Astrocyte of the spinal cord (primary cell): Measurements from ENCODE around the gene DARS2.
"Not testable (repeated sequence)": the region's sequence is repeated elsewhere in the genome, so short reads cannot be mapped to it uniquely, and the experiment has no call there.

ENCODE experiments used
- DNase-seq: peaks from one replicate; pipeline ENCODE4 v3.0.0; 2011; ENCODE audit warnings: low read depth, low spot score
- H3K4me3 ChIP-seq: 2 replicates; pipeline ENCODE4 v1.5.1; 2011; ENCODE audit warnings: low read depth, mild to moderate bottlenecking, low read length, moderate library complexity
- in situ Hi-C: cut with HindIII; loops from 2 replicates; pipeline ENCODE4 v1.10.0; 2017; ENCODE audit warnings: low sequenced_read_pairs
- TF ChIP-seq, protein P1 (sequence below): IDR thresholded peaks from 2 replicates; pipeline ENCODE4 v1.5.1; 2012; ENCODE audit warnings: low read depth, mild to moderate bottlenecking, low read length, inconsistent platforms

Gene DARS2

GRCh38 chr1:173871091-173871490 lies 46.6 kb downstream of the DARS2 start:
- in situ Hi-C loops: no loop called here

DNA sequence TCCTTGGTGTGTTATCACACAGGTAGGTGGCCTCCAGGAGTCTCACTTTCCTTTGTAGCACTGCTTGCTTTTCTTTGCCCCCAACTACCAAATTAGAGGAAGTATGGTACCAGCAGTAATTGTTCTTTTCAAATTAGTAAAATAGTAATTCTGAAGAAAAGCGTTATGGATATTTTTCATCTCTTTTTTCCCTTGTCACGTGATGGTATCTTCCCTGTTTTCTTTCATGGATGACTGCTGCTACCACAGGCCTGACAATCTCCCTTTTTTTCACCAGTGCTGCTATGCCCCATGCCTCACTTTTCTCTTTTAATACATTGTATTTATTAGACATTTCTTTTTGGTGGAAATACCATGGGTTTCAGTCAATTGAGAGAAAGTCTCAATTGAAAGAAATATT lies 47.0 kb downstream of the DARS2 start:
- in situ Hi-C loops: no loop called here
- no peak for DNase-seq
- no peak overlapping the region for H3K4me3 ChIP-seq
- TF ChIP-seq, protein P1, sequence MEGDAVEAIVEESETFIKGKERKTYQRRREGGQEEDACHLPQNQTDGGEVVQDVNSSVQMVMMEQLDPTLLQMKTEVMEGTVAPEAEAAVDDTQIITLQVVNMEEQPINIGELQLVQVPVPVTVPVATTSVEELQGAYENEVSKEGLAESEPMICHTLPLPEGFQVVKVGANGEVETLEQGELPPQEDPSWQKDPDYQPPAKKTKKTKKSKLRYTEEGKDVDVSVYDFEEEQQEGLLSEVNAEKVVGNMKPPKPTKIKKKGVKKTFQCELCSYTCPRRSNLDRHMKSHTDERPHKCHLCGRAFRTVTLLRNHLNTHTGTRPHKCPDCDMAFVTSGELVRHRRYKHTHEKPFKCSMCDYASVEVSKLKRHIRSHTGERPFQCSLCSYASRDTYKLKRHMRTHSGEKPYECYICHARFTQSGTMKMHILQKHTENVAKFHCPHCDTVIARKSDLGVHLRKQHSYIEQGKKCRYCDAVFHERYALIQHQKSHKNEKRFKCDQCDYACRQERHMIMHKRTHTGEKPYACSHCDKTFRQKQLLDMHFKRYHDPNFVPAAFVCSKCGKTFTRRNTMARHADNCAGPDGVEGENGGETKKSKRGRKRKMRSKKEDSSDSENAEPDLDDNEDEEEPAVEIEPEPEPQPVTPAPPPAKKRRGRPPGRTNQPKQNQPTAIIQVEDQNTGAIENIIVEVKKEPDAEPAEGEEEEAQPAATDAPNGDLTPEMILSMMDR: no peak

More at GRCh38 chr1:173871091-173871490, 46.6 kb downstream of the DARS2 start:
- no peak for DNase-seq
- TF ChIP-seq, protein P1: no peak
- H3K4me3 ChIP-seq: no peak overlapping the region

DNA sequence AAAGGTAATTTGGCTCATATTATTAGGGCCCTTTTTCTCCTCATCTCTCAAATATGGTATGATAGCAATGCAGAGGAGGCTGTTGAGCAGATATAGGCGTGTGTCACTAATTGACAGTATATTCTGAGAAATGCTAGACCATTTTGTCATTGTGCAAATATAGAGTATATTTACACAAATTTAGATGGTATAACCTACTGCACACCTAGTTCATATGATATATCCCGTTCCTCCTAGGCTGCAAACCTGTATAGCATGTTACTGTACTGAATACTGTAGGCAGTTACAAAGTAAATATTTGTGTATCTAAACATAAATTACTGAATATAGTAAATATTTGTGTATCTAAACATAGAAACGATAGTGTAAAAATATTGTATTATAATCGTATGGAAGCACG lies 52.3 kb downstream of the DARS2 start:
- no peak for DNase-seq
- no peak overlapping the region for H3K4me3 ChIP-seq
- in situ Hi-C loops: no loop called here
- TF ChIP-seq, protein P1: no peak

- in situ Hi-C loops: no loop called here
- TF ChIP-seq, protein P1: no peak
- H3K4me3 ChIP-seq: no peak overlapping the region
- DNase-seq: no peak
Observed at GRCh38 chr1:173878251-173878650, 53.8 kb downstream of the DARS2 start.

DNA sequence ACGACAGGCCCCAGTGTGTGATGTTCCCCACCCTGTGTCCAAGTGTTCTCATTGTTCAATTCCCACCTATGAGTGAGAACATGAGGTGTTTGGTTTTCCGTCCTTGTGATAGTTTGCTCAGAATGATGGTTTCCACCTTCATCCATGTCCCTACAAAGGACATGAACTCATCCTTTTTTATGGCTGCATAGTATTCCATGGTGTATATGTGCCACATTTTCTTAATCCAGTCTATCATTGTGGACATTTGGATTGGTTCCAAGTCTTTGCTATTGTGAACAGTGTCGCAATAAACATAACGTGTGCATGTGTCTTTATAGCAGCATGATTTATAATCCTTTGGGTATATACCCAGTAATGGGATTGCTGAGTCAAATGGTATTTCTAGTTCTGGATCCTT lies 56.6 kb downstream of the DARS2 start:
- H3K4me3 ChIP-seq, in situ Hi-C loops, DNase-seq: not testable (repeated sequence)

DNA sequence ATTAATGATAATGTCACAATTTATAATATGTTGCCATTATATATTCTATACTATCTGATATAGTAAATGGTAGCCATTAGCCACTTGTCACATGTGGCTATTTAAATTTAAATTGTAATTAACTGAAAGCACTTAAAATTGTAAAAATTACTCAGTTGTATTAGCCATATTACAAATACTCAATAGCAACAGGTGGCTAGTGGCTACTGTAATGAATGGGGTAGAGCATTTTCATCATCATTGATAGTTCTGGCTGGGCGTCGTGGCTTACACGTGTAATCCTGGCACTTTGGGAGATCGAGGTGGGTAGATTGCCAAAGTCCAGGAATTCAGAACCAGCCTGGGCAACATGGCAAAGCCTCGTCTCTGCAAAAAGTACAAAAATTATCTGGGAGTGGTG lies 60.2 kb downstream of the DARS2 start:
- H3K4me3 ChIP-seq: no peak overlapping the region
- in situ Hi-C loops: no loop called here
- TF ChIP-seq, protein P1: no peak
- no peak for DNase-seq

DNA sequence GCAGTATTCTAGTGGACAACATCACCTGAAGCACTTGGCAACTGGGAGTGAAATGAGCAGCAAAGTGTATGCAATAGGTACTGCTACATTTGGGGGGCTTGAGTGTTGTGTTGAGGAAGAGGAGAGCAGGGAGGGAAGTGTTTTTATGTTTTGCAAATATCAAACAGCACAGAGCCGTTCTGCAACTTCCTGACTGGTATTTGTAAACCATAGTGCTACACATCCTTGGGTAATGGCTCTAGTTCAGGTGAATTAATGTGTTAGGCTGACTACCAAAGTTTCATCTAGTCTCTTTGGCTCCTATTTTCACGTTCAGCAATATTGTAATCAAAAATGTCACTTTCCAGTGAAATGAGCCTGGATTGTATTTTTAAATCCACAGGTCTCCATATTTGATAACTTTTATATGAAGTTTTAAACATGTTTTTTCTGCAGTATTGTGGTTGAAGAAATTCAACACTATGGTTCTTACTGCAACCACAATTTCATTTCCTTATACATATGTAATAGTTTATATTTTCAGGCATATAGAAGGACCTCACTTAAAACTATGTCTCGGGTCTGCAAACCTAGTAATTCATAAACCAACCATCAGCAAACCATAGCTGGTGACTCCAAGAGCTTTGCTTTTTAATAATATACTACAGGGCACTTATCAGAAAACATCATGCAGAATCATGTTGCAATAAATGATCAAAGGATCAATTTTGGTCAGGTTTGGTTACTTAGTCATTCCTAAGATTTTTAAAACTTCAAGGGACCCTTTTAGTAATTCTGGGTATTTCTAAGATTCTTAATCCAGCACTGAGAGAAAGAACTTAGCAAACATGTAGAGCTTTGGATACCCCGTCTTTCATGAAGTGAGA lies 62.5 kb downstream of the DARS2 start:
- TF ChIP-seq, protein P1: no peak
- in situ Hi-C loops: no loop called here
- H3K4me3 ChIP-seq: no peak overlapping the region
- no peak for DNase-seq
